Dendritic cell treated with granulocyte-macrophage colony-stimulating factor and Interleukin-4, amounts not matched to agents 40 ng/mL and 50 ng/mL, for 4 days (primary cell): ENCODE measurements around the gene MALAT1.
"Not testable (repeated sequence)": the region's sequence is repeated elsewhere in the genome, so short reads cannot be mapped to it uniquely, and the experiment has no call there.

Experiments
- H3K27ac Mint-ChIP-seq: one replicate; pipeline ENCODE4 v1.8.0; 2022; ENCODE audit warnings: mild to moderate bottlenecking, mixed read lengths
- H3K27me3 Mint-ChIP-seq: one replicate; pipeline ENCODE4 v1.8.0; 2022; ENCODE audit warnings: mild to moderate bottlenecking, mixed read lengths
- H3K36me3 Mint-ChIP-seq: one replicate; pipeline ENCODE4 v1.8.0; 2022; ENCODE audit warnings: low read depth, mixed read lengths
- H3K4me1 Mint-ChIP-seq: one replicate; pipeline ENCODE4 v1.8.0; 2022; ENCODE audit warnings: low read depth, mixed read lengths
- H3K4me3 Mint-ChIP-seq: one replicate; pipeline ENCODE4 v1.8.0; 2022; ENCODE audit warnings: mild to moderate bottlenecking, moderate library complexity, mixed read lengths
- H3K9me3 Mint-ChIP-seq: one replicate; pipeline ENCODE4 v1.8.0; 2022; ENCODE audit warnings: mixed read lengths
- intact Hi-C: fragments of 100-400 bp; cut with micrococcal nuclease; formaldehyde crosslinking; loops from one replicate; pipeline ENCODE4 v1.15.0; 2022

MALAT1 gene

DNA sequence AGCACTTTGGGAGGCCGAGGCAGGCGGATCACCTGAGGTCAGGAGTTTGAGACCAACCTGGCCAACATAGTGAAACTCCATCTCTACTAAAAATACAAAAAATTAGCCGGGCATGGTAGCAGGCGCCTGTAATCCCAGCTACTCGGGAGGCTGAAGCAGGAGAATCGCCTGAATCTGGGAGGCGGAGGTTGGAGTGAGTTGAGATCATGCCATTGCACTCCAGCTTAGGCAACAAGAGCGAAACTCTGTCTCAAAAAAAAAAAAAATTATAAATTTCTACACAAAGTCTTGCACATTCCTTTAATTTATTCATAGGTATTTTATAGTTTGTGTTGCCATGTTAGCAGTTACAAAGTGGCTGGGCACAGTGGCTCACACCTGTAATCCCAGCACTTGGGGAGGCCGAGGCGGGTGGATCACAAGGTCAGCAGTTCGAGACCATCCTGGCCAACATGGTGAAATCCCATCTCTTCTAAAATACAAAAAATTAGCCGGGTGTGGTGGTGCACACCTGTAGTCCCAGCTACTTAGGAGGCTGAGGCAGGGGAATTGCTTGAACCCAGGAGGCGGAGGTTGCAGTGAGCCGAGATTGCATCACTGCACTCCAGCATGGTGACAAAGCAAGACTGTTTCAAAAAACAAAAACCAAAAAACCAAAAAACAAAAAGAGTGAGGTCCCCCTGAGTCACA, 26.1 kb upstream of the MALAT1 start:
- intact Hi-C loops, H3K4me3 Mint-ChIP-seq, H3K27me3 Mint-ChIP-seq, H3K36me3 Mint-ChIP-seq, H3K9me3 Mint-ChIP-seq: not testable (repeated sequence)
- peak overlapping the region; percentile 84 for H3K27ac Mint-ChIP-seq
- peaks cover 32% of the 10 kb centered on the region for H3K4me1 Mint-ChIP-seq

DNA sequence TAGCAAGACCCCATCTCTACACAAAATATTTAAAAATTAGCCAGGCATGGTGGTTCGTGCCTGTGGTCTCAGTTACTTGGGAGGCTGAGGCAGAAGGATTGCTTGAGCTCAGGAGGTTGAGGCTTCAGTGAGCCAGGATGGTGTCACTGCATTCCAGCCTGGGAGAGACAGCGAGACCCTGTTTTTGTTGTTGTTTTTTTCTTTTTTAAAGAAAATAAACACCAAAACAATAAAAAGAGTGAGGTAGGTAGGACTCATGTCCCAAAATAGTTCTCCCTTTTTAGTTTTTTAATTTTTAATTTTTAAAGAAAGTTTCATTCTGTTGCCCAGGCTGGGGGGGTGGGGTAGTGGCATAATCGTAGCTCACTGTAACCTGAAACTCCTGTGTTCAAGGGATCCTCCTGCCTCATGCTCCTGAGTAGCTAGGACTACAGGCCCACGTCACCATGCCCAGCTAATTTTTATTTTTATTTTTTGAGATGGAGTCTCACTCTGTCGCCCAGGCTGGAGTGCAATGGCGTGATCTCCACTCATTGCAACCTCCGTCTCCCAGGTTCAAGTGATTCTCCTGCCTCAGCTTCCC, 25.5 kb upstream of the MALAT1 start:
- peaks cover 2% of the 10 kb centered on the region for H3K27me3 Mint-ChIP-seq
- peaks cover 7% of the 10 kb centered on the region for H3K36me3 Mint-ChIP-seq
- intact Hi-C loops = no loop called here
- no peaks in the 10 kb centered on the region for H3K9me3 Mint-ChIP-seq
- no peak overlapping the region for H3K4me3 Mint-ChIP-seq
- H3K4me1 Mint-ChIP-seq = peaks cover 37% of the 10 kb centered on the region
- no peak overlapping the region for H3K27ac Mint-ChIP-seq

DNA sequence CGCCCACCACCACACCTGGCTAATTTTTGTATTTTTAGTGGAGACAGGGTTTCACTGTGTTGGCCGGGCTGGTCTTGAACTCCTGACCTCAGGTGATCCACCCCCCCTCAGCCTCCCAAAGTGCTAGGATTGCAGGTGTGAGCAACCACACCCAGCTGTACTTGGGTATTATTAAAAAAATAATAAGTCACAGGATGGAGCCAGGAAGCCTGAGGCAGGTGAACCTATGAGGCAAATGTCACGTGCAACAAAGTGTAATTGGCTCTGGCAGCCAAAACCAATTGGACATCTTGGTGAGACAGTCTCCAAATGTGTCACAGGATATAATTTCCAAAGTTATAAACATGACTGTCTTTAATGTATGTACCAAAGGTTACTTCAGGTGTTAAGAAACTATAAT, 24.0 kb upstream of the MALAT1 start:
- H3K27me3 Mint-ChIP-seq = peaks cover 2% of the 10 kb centered on the region
- peaks cover 7% of the 10 kb centered on the region for H3K36me3 Mint-ChIP-seq
- H3K27ac Mint-ChIP-seq = no peak overlapping the region
- intact Hi-C loops = no loop called here
- H3K9me3 Mint-ChIP-seq = no peaks in the 10 kb centered on the region
- no peak overlapping the region for H3K4me3 Mint-ChIP-seq
- peaks cover 44% of the 10 kb centered on the region for H3K4me1 Mint-ChIP-seq

DNA sequence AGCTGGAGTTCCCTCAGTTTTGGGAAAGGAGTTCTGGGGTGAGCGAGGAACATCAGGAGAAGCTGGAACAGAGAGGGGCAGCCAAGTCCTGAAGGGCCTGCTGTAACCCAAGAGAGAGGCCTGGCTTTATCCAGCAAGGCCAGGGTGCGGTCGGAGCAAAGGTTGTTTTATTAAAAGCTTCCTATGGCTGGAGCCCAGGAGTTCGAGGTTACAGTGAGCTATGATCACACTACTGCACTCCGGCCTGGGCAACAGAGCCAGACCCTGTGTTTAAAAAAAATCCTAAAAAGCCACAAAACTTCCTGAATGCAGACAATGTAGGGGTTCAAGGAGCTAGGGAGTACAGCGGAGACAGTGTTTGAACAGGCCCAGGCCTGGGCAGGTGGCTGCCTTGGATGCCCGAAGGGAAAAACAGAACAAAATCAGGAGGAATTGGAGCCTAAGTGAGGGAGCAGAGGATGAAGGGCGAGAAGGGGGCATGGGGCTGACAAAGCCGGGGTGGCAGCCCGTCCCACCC, 22.2 kb upstream of the MALAT1 start:
- Mint-ChIP-seq H3K4me3 (peak overlapping the region; percentile 95), H3K9me3 (no peaks in the 10 kb centered on the region), H3K27ac (peak overlapping the region; percentile 100), H3K27me3 (peaks cover 2% of the 10 kb centered on the region), H3K36me3 (peaks cover 7% of the 10 kb centered on the region), H3K4me1 (peaks cover 46% of the 10 kb centered on the region)
- intact Hi-C loops = loop anchor here (2.0 kb wide), 1 partner anchor 20 kb away; no protein-coding TSS in a partner anchor

DNA sequence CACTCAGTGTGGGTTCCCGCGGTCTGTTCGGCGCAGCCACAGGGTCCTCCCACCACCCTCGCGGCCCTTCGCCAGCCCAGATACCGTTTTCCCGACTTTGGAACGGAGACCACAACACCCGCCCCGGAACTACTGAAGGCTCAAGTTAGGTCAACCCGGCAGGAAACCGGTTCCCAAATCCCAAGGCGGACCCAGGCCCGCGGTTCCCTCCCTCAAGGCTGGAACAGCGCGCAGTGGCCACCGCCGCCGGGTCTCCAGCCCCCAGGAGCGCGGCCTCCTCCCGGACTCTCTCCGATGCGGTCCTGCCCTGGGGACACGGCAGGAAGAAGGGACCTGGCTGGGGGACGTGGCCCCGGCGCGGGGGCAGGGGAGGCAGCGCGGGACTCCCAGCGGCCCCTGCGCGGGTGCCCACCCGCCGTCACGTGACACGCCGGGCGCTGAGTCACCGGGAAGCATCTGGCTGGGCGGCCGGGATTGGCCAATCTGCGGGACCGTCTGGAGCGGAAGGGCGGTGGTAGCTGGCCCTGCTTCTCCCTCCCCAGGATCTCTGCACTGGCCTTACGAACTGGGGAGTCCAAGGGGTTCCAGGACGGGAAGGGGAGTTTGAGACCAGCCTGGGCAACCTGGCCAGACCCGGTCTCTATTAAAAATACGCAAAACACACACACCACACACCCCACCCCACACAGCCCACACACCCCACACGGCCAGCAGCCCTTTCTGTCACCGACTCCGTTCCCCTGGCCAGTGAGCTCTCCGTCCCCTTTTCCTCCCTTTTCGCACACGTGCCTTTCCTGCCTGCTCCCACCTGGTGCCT, 21.5 kb upstream of the MALAT1 start:
- intact Hi-C loops = loop anchor here (2.0 kb wide), 1 partner anchor 19 kb away; no protein-coding TSS in a partner anchor
- no peaks in the 10 kb centered on the region for H3K27me3 Mint-ChIP-seq
- H3K4me1 Mint-ChIP-seq = peaks cover 45% of the 10 kb centered on the region
- peak overlapping the region; percentile 95 for H3K4me3 Mint-ChIP-seq
- peaks cover 7% of the 10 kb centered on the region for H3K36me3 Mint-ChIP-seq
- H3K27ac Mint-ChIP-seq = peak overlapping the region; percentile 100
- H3K9me3 Mint-ChIP-seq = no peaks in the 10 kb centered on the region

DNA sequence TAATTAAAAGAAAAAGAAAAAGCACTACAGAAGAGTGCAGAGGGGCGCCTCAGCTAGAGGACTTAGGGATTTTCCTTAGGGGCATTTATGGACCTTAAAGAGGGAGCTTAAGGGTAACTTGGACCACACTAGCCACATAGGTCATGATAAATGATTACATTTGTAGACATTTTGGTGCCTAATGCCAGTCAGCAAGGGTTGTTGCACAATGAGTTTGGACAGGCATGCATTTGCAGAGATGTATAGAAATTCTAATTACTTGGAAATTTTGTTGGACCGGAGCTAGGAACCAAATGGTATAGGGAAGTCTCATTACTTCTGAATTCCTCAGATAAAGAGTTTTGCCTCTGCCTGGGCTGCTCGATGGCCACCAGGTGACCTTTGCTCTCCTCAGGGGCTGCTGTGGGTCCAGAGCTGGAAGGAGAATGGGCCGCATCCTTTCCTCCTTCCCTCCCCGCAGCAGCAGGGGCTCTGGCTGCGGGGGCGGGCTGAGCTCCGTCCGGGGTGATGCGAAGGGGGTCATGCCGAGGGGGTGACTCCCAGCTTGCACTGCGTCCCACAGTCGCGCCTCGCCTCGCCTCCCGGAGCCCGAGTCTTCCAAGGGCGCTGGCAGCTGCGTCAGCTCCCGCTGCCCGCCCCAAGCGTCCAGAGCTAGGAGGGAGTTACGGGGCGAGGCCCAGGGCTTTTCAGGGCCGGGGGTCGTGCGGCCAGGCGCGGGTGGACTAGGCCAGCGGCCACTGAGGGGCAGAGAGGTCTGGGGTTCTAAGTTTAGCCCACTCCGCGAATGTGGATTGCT, 20.3 kb upstream of the MALAT1 start:
- H3K27ac Mint-ChIP-seq = peak overlapping the region; percentile 100
- peaks cover 47% of the 10 kb centered on the region for H3K4me1 Mint-ChIP-seq
- no peaks in the 10 kb centered on the region for H3K9me3 Mint-ChIP-seq

DNA sequence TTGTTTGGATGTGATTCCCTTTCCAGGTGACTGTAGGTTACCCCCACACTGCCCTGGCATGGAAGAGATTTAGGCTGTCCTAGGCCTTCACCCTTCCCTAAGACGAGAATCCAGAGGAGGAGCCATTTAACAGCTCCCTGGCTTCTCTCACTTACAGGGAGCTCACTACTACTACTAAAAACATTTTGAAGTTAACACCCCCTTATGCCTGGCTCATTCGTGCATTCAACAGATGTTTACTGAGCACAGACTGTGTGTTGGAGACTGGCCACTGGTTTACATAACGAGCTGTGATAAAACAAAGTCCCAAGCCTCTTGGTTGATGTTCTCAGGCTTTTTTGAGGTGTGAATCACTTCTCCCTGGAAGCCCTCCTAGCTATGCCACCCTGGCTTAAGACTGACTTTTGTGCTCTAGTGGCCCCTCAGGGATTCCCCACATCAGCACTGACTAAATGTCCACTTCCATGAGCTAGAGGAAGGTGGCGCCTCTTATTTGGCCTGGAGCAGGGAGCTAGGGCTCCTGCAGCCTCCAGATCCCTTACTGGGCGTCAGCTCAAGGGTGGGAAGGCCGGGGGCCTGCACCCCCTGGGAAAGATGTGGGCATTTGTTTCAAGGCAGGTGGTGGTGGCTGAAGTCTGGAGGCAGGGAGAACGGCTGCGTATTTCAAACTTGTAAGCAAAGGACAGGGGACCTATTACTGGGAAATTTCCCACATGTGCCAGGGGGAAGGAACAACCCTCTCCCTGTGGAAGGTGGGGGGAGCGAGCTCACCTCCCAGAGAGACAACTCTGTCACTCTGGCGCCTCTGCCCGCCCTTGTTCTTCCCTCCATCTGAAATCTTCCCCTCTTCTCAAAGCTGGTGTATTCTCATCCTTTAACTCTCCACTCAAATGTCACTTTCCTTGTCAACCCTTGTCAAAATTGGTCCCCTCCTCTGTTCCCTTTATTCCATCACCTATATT, 19.4 kb upstream of the MALAT1 start:
- no peak overlapping the region for H3K4me3 Mint-ChIP-seq
- peaks cover 7% of the 10 kb centered on the region for H3K36me3 Mint-ChIP-seq

More for the DNA sequence above, 20.3 kb upstream of the MALAT1 start:
- peaks cover 7% of the 10 kb centered on the region for H3K36me3 Mint-ChIP-seq
- intact Hi-C loops = no loop called here
- H3K4me3 Mint-ChIP-seq = no peak overlapping the region
- H3K27me3 Mint-ChIP-seq = no peaks in the 10 kb centered on the region

DNA sequence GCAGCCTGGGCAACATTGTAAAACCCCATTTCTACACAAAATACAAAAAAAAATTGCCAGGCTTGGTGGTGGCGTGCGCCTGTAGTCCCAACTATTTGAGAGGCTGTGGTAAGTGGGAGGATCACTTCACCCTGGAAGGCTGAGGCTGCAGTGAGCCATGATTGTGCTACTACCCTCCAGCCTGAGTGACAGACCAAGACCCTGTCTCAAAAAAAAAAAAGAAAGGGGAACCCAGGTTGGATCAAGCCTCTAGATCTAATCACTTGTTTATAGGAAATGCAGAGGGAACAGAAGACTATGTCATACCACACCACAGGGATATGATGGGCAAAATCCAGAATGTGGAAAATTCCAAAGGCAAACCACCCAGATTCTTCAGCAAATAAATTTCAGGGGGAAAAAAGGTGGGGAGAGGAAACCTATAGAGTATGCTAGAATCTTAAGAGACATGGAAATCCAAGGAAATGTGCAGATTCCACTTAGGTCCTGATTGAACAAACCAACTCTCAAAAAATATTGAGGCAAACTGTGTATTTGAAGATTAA, 16.5 kb upstream of the MALAT1 start:
- no peaks in the 10 kb centered on the region for H3K27me3 Mint-ChIP-seq
- intact Hi-C loops = no loop called here
- no peak overlapping the region for H3K4me3 Mint-ChIP-seq
- H3K36me3 Mint-ChIP-seq = no peaks in the 10 kb centered on the region
- no peaks in the 10 kb centered on the region for H3K9me3 Mint-ChIP-seq
- H3K27ac Mint-ChIP-seq = no peak overlapping the region
- H3K4me1 Mint-ChIP-seq = peaks cover 50% of the 10 kb centered on the region

More for the DNA sequence above, 19.4 kb upstream of the MALAT1 start:
- peaks cover 47% of the 10 kb centered on the region for H3K4me1 Mint-ChIP-seq
- peak overlapping the region; percentile 100 for H3K27ac Mint-ChIP-seq
- no peaks in the 10 kb centered on the region for H3K9me3 Mint-ChIP-seq
- intact Hi-C loops = no loop called here
- H3K27me3 Mint-ChIP-seq = no peaks in the 10 kb centered on the region

DNA sequence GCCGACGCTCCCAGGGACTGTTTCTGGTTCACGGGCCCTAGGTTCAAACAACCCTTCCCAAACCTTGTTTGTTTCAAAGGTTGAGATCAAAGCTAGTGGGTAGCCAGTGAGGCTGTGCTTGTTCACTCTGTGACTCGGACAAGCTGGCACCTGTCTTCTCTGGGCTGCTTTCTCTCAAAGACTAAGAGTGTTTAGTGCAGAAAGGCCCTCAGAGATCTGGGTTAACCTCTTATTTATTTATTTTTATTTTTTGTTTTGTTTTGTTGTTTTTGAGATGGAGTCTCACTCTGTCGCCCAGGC, 13.0 kb upstream of the MALAT1 start:
- intact Hi-C loops = no loop called here
- no peaks in the 10 kb centered on the region for H3K36me3 Mint-ChIP-seq
- no peaks in the 10 kb centered on the region for H3K9me3 Mint-ChIP-seq
- no peak overlapping the region for H3K27ac Mint-ChIP-seq
- no peaks in the 10 kb centered on the region for H3K27me3 Mint-ChIP-seq
- no peak overlapping the region for H3K4me3 Mint-ChIP-seq
- H3K4me1 Mint-ChIP-seq = peaks cover 59% of the 10 kb centered on the region

DNA sequence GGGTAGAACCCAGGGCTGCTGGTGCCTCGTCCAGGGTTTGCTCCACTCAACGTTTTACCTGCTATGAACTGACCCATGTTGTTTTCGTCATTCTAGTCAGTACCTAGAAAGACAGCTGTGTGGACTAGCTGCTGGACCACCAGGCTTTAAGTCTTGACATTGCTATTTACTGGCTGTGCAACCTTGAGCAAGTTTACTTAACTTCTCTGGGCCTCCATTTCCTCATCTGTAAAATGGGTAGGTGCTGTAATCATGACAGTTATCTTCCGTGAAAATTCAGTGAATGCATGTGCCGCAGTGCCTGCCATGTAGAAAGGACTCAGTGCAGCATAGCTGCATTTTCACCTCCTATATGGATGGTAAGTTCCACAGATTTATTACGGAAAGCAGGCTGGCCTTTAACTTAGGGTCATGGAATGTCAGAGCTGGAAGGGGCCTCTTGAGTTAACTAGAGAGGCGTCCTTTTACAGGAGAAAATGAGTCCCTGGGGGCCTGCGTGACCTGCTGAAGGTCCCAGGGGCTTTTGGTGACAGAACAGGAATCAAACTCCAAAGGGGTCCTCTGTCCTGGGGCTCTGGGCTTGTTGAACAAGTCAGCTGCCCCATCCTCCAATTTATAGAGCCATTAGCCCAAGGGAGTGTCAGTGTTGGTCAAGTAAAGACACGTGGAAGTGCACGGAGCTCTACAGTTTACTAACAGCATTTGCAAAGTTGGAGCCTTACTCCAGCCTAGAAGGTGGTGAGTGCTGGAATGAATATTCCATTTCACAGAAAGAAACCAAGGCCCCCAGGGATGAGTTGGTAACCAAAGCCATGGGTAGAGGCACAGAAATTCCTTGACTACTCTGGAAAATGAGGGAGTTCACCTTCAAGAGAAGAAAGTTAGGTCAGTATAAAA, 12.0 kb upstream of the MALAT1 start:
- Mint-ChIP-seq H3K27ac (peak overlapping the region; percentile 96), H3K27me3 (no peaks in the 10 kb centered on the region), H3K4me1 (peaks cover 64% of the 10 kb centered on the region), H3K4me3 (no peak overlapping the region), H3K36me3 (no peaks in the 10 kb centered on the region), H3K9me3 (no peaks in the 10 kb centered on the region)
- intact Hi-C loops = loop anchor here (1.0 kb wide), 1 partner anchor 10 kb away; no protein-coding TSS in a partner anchor

DNA sequence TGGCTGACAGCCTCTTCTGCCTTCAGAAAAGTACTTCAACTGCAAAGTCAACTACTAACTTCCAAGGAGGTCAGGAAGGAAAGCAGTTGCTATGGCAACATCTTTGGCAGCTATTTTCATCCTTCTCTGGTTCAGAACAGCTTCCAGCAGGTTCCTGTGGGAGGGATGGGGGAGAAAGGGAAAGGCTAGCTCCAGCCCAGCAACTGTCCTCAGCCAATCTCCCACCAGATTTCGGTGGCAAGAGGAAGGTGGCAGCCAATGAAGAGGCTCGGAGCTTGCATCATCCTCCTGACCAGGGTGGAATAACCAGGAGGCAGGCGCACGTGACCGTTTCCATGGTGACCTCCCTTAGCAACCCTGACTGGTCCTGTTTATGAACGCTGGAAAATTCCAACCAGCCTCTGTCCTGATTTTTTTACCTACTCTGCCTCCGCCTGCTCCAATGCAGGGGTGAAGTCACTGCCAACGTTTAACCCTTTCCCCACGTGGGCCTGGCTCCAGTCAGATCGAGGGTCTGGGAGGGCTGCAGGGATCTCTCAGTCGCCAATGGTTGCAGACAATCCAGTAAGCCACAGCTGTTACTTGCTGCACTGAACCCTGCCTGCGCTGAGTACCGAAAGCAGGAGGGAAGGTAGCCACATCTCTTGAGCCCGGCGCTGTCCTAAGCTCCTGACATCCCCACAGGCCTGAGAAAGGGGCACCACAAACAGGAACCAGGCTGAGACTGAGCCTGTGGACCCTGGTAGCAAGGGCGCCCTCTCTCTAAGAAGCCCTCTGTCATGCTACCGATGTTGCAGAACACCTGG, 11.2 kb upstream of the MALAT1 start:
- peaks cover 67% of the 10 kb centered on the region for H3K4me1 Mint-ChIP-seq

More for the DNA sequence above, 11.2 kb upstream of the MALAT1 start:
- H3K4me3 Mint-ChIP-seq = no peak overlapping the region
- no peaks in the 10 kb centered on the region for H3K27me3 Mint-ChIP-seq
- intact Hi-C loops = loop anchor here (1.0 kb wide), 1 partner anchor 10 kb away; no protein-coding TSS in a partner anchor
- no peaks in the 10 kb centered on the region for H3K9me3 Mint-ChIP-seq
- H3K36me3 Mint-ChIP-seq = no peaks in the 10 kb centered on the region
- H3K27ac Mint-ChIP-seq = peak overlapping the region; percentile 96
